Astrocyte (in vitro differentiated cells and primary cell): ENCODE measurements around the gene EXOC6.

Source experiments
- CTCF ChIP-seq: IDR thresholded peaks from 2 replicates; pipeline ENCODE4 v1.5.1; 2011; ENCODE audit warnings: low read depth, mild to moderate bottlenecking, inconsistent platforms, low read length, moderate library complexity; ENCODE audit not compliant: insufficient read depth
- EZH2 ChIP-seq: IDR thresholded peaks from 2 replicates; pipeline ENCODE4 v1.6.1; 2012; ENCODE audit warnings: mild to moderate bottlenecking, low read length, inconsistent platforms; ENCODE audit not compliant: insufficient read depth

GRCh38 chr10:92880917-92881316, 32.6 kb downstream of the EXOC6 start:
- no peak for TF ChIP-seq CTCF
- TF ChIP-seq EZH2, result no peak
